HUES64 (cell line): Measurements from ENCODE around the gene ZNF189.
"Not testable (repeated sequence)": the region's sequence is repeated elsewhere in the genome, so short reads cannot be mapped to it uniquely, and the experiment has no call there.

Source experiments
- H3K27ac ChIP-seq: 2 replicates; pipeline ENCODE4 v1.7.0; 2013; ENCODE audit warnings: low read depth, low read length, inconsistent platforms
- H3K27me3 ChIP-seq: 2 replicates; pipeline ENCODE4 v1.6.1; 2013; ENCODE audit warnings: mild to moderate bottlenecking, low read length; ENCODE audit not compliant: insufficient read depth
- H3K36me3 ChIP-seq: 2 replicates; pipeline ENCODE4 v1.6.1; 2013; ENCODE audit warnings: mild to moderate bottlenecking, low read length; ENCODE audit not compliant: insufficient read depth
- H3K4me1 ChIP-seq: 2 replicates; pipeline ENCODE4 v1.6.1; 2013; ENCODE audit warnings: mild to moderate bottlenecking, low read length, moderate library complexity; ENCODE audit not compliant: insufficient read depth
- H3K4me3 ChIP-seq: 2 replicates; pipeline ENCODE4 v1.5.1; 2013; ENCODE audit warnings: mild to moderate bottlenecking, low read length, moderate library complexity
- H3K9ac ChIP-seq: 2 replicates; pipeline ENCODE4 v1.6.1; 2013; ENCODE audit warnings: mild to moderate bottlenecking, low read depth, low read length
- H3K9me3 ChIP-seq: 2 replicates; pipeline ENCODE4 v1.6.1; 2013; ENCODE audit warnings: low read depth, low read length; ENCODE audit not compliant: insufficient read depth
- WGBS: fragments of 150-250, 120-280 bp; methylation state at CpG from one replicate; pipeline ENCODE4 v1.1.7; 2013; ENCODE audit warnings: missing lambda C conversion rate; 5-methylcytosine and 5-hydroxymethylcytosine counted together

The ZNF189 gene

GRCh38 chr9:101381118-101381517, 17.5 kb upstream of the ZNF189 start:
- Histone ChIP-seq H3K4me1 (peaks cover 12% of the 10 kb centered on the region), H3K9me3 (peaks cover 14% of the 10 kb centered on the region), H3K9ac (no peak overlapping the region), H3K36me3 (peaks cover 2% of the 10 kb centered on the region), H3K4me3 (no peak overlapping the region), H3K27me3 (no peaks in the 10 kb centered on the region), H3K27ac (no peak overlapping the region)
- 94% methylated on average over 3 of the region's 3 CpGs for WGBS

- H3K27me3 ChIP-seq: no peaks in the 10 kb centered on the region
- WGBS: 90% methylated on average over 2 of the region's 2 CpGs
- H3K27ac ChIP-seq: no peak overlapping the region
- peaks cover 17% of the 10 kb centered on the region for H3K9me3 ChIP-seq
- no peak overlapping the region for H3K4me3 ChIP-seq
- peaks cover 7% of the 10 kb centered on the region for H3K36me3 ChIP-seq
- H3K4me1 ChIP-seq: peaks cover 12% of the 10 kb centered on the region
- H3K9ac ChIP-seq: no peak overlapping the region
These were observed 16.8 kb upstream of the ZNF189 start for GRCh38 chr9:101381833-101382342.

- Histone ChIP-seq H3K27ac (no peak overlapping the region), H3K36me3 (peaks cover 18% of the 10 kb centered on the region), H3K9me3 (peaks cover 17% of the 10 kb centered on the region), H3K9ac (no peak overlapping the region), H3K4me3 (no peak overlapping the region), H3K4me1 (peaks cover 12% of the 10 kb centered on the region), H3K27me3 (no peaks in the 10 kb centered on the region)
- 84% methylated on average over 2 of the region's 2 CpGs for WGBS
These were observed 15.3 kb upstream of the ZNF189 start for GRCh38 chr9:101383361-101383760.

GRCh38 chr9:101384873-101385536, 13.6 kb upstream of the ZNF189 start, which contains the start of gene BAAT:
BAAT (minus strand) TSS chr9:101385006; CDS start chr9:101371404, 13,602 bp downstream.
- WGBS: 93% methylated on average over 11 of the region's 11 CpGs
- not testable (repeated sequence) for H3K9ac ChIP-seq, H3K27ac ChIP-seq, H3K27me3 ChIP-seq, H3K4me3 ChIP-seq
- H3K9me3 ChIP-seq: peaks cover 17% of the 10 kb centered on the region
- peaks cover 12% of the 10 kb centered on the region for H3K4me1 ChIP-seq
- H3K36me3 ChIP-seq: peaks cover 35% of the 10 kb centered on the region

- no peak overlapping the region for H3K4me3 ChIP-seq
- peaks cover 17% of the 10 kb centered on the region for H3K9me3 ChIP-seq
- H3K36me3 ChIP-seq: peaks cover 48% of the 10 kb centered on the region
- H3K27me3 ChIP-seq: no peaks in the 10 kb centered on the region
- H3K9ac ChIP-seq: no peak overlapping the region
- peaks cover 12% of the 10 kb centered on the region for H3K4me1 ChIP-seq
- H3K27ac ChIP-seq: no peak overlapping the region; the same call in 1 of the 2 replicates
- 69% methylated on average over 5 of the region's 6 CpGs for WGBS
These were observed 10.7 kb upstream of the ZNF189 start for GRCh38 chr9:101387871-101388506.

- no peak overlapping the region for H3K4me3 ChIP-seq
- no peaks in the 10 kb centered on the region for H3K27me3 ChIP-seq
- peaks cover 48% of the 10 kb centered on the region for H3K36me3 ChIP-seq
- H3K27ac ChIP-seq: no peak overlapping the region
- H3K4me1 ChIP-seq: peaks cover 9% of the 10 kb centered on the region
- no peak overlapping the region for H3K9ac ChIP-seq
- H3K9me3 ChIP-seq: peaks cover 17% of the 10 kb centered on the region
- 90% methylated on average over 2 of the region's 2 CpGs for WGBS
These were observed 10.1 kb upstream of the ZNF189 start for GRCh38 chr9:101388507-101388993.

- no peak overlapping the region for H3K4me3 ChIP-seq
- H3K9me3 ChIP-seq: peaks cover 20% of the 10 kb centered on the region
- no peaks in the 10 kb centered on the region for H3K27me3 ChIP-seq
- H3K36me3 ChIP-seq: peaks cover 66% of the 10 kb centered on the region
- peaks cover 5% of the 10 kb centered on the region for H3K4me1 ChIP-seq
- no CpG with 5 or more reads among the region's 3 CpGs for WGBS
- no peak overlapping the region for H3K9ac ChIP-seq
- no peak overlapping the region for H3K27ac ChIP-seq
These were observed 5.5 kb upstream of the ZNF189 start for GRCh38 chr9:101393135-101393534.

- Histone ChIP-seq H3K36me3 (peaks cover 50% of the 10 kb centered on the region), H3K4me1 (peaks cover 9% of the 10 kb centered on the region), H3K4me3 (no peak overlapping the region), H3K27ac (no peak overlapping the region), H3K27me3 (no peaks in the 10 kb centered on the region), H3K9me3 (peaks cover 20% of the 10 kb centered on the region), H3K9ac (no peak overlapping the region)
- WGBS: no CpG with 5 or more reads among the region's 1 CpG
These were observed 4.0 kb upstream of the ZNF189 start for GRCh38 chr9:101394687-101395086.

- H3K9ac ChIP-seq: peak overlapping the region; percentile 94
- H3K27me3 ChIP-seq: no peaks in the 10 kb centered on the region
- peaks cover 60% of the 10 kb centered on the region for H3K36me3 ChIP-seq
- peaks cover 10% of the 10 kb centered on the region for H3K4me1 ChIP-seq
- H3K4me3 ChIP-seq: peak overlapping the region; percentile 93
- peak overlapping the region; percentile 64 for H3K27ac ChIP-seq
- 17% methylated on average over 4 of the region's 4 CpGs for WGBS
- H3K9me3 ChIP-seq: peaks cover 20% of the 10 kb centered on the region
These were observed 944 bp upstream of the ZNF189 start for GRCh38 chr9:101397746-101398067.

- Histone ChIP-seq H3K4me3 (peak overlapping the region; percentile 93), H3K9me3 (peaks cover 18% of the 10 kb centered on the region), H3K4me1 (peaks cover 10% of the 10 kb centered on the region), H3K9ac (peak overlapping the region; percentile 76), H3K36me3 (peaks cover 69% of the 10 kb centered on the region), H3K27ac (no peak overlapping the region), H3K27me3 (no peaks in the 10 kb centered on the region)
- WGBS: 4% methylated on average over 28 of the region's 28 CpGs
These were observed 435 bp downstream of the ZNF189 start for GRCh38 chr9:101398930-101399642.

- H3K4me1 ChIP-seq: peaks cover 10% of the 10 kb centered on the region
- H3K9ac ChIP-seq: peak overlapping the region; percentile 76; the same call in 1 of the 2 replicates
- H3K36me3 ChIP-seq: peaks cover 69% of the 10 kb centered on the region
- H3K27ac ChIP-seq: no peak overlapping the region
- no peaks in the 10 kb centered on the region for H3K27me3 ChIP-seq
- peaks cover 15% of the 10 kb centered on the region; the same call in 1 of the 2 replicates for H3K9me3 ChIP-seq
- 74% methylated on average over 2 of the region's 2 CpGs for WGBS
- H3K4me3 ChIP-seq: peak overlapping the region; percentile 93
These were observed 956 bp downstream of the ZNF189 start for GRCh38 chr9:101399643-101399970.
